Vagina (tissue), 2 donors: ENCODE data around the gene PDE1C.

Source experiments
- POLR2A ChIP-seq, 2 donors: fragments of 450-650 bp; IDR thresholded peaks; one replicate each; pipeline ENCODE4 v1.6.1; 2017; ENCODE audit warnings: antibody characterized with exemption in 2 of 2, mild to moderate bottlenecking in 2 of 2, moderate library complexity in 2 of 2
- TF ChIP-seq, protein P1 (sequence below), 3 experiments: fragments of 450-650 bp in 2 of 3; fragments of 200-600 bp in 1 of 3; sonication (generic) in 1 of 3; IDR thresholded peaks; one replicate each; pipeline ENCODE4 v1.5.1; 2017 to 2019; ENCODE audit warnings: antibody characterized with exemption in 3 of 3, mild to moderate bottlenecking in 2 of 3, moderate library complexity in 2 of 3

DNA sequence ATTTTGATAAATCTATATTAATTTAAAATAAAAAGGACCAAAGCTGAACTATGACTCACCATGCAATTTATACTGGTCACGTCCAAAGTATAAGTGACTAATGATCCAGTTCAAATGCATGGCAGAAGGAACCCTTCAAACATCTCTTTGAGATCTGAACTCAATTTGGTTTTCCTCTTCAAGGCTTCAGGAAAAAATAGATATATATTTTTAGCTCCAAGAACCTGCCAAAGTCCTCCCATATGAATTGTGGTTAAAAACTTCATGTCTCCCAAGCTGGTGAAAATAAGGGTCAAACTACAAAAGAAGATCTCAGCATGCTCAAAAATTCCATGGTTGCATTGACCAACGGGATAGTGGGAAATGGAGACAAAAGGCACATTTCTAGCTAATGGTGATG lies 34.6 kb upstream of the PDE1C start:
- TF ChIP-seq, protein P1, sequence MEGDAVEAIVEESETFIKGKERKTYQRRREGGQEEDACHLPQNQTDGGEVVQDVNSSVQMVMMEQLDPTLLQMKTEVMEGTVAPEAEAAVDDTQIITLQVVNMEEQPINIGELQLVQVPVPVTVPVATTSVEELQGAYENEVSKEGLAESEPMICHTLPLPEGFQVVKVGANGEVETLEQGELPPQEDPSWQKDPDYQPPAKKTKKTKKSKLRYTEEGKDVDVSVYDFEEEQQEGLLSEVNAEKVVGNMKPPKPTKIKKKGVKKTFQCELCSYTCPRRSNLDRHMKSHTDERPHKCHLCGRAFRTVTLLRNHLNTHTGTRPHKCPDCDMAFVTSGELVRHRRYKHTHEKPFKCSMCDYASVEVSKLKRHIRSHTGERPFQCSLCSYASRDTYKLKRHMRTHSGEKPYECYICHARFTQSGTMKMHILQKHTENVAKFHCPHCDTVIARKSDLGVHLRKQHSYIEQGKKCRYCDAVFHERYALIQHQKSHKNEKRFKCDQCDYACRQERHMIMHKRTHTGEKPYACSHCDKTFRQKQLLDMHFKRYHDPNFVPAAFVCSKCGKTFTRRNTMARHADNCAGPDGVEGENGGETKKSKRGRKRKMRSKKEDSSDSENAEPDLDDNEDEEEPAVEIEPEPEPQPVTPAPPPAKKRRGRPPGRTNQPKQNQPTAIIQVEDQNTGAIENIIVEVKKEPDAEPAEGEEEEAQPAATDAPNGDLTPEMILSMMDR (IDR thresholded peaks at IDR 0.05): no peak
- no peak for TF ChIP-seq POLR2A (IDR thresholded peaks at IDR 0.05)
